Stimulated activated naive CD4-positive, alpha-beta T cell (primary cell): Measurements from ENCODE around the gene TBCC.
"Not testable (repeated sequence)": the region's sequence is repeated elsewhere in the genome, so short reads cannot be mapped to it uniquely, and the experiment has no call there.

Experiments
- DNase-seq, 6 experiments: peaks; one replicate each; lab custom pipeline; 2025; lab: John Stamatoyannopoulos, UW

The TBCC gene

DNA sequence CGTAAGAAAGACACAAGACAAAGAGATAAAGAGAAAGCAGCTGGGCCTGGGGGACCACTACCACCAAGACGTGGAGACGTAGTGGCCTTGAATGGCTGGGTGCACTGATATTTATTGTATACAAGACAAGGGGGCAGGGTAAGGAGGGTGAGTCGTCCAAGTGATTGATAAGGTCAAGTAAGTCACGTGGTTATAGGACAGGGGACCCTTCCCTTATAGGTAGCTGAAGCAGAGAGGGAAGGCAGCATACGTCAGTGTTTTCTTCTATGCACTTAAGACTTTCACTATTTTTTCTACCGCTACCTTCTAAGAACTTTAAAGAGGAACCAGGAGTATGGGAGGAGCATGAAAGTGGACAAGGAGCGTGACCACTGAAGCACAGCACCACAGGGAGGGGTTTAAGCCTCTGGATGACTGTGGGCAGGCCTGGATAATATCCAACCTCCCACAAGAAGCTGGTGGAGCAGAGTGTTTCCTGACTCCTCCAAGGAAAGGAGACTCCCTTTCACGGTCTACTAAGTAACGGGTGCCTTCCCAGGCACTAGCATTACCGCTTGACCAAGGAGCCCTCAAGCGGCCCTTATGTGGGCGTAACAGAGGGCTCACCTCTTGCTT, 11.9 kb downstream of the TBCC start:
- not testable (repeated sequence) for DNase-seq

DNA sequence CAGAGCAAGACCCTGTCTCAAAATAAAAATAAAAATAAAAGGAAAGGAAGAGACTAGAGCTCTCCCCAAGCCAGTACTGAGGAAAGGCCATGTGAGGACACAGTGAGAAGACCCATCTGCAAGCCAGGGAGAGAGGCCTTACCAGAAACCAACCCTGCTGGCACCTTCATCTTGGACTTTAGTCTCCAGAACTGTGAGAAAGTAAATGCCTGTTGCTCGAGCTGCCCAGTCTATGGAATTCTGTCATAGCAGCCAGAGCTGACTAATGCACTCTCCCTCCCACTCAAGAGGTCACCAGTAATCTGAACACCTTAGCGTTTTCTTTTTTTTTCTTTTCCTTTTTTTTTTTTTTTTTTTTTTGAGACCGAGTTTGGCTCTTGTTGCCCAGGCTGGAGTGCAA, 16.2 kb downstream of the TBCC start:
- no peak for DNase-seq

DNA sequence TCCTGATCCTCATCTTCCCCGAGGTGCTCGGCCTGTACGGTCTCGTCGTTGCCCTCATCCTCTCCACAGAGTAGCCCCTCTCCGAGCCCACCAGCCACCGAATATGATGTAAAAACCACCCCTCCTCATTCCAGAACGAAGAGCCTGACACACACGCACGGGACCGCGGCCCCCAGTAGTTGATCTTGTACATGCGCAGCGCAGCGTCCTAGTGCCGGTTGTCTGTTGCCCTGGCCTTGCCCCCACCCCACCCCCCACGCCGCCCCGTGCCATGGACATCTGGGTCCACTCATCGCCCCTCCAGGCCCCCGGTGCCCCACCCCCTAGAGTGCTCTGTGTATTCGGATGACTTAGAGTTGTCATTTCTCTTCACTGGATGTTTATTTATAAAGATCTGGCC, 18.3 kb downstream of the TBCC start:
- DNase-seq = no peak

DNA sequence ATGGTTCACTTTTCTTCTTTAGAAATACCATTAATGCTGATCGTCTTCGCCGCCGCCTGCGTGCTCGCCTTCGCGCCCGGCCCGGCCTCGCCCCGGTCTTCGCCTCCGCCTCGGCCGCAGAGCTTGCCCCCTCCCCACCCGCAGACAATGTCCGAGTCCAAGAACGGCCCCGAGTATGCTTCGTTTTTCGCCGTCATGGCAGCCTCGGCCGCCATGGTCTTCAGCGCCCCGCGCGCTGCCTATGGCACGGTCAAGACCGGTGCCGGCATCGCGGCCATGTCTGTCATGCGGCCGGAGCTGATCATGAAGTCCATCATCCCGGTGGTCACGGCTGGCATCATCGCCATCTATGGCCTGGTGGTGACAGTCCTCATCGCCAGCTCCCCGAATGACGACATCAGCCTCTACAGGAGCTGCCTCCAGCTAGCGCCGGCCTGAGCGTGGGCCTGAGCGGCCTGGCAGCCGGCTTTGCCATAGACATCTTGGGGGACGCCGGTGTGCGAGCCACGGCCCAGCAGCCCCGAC, 18.8 kb downstream of the TBCC start:
- DNase-seq = no peak

DNA sequence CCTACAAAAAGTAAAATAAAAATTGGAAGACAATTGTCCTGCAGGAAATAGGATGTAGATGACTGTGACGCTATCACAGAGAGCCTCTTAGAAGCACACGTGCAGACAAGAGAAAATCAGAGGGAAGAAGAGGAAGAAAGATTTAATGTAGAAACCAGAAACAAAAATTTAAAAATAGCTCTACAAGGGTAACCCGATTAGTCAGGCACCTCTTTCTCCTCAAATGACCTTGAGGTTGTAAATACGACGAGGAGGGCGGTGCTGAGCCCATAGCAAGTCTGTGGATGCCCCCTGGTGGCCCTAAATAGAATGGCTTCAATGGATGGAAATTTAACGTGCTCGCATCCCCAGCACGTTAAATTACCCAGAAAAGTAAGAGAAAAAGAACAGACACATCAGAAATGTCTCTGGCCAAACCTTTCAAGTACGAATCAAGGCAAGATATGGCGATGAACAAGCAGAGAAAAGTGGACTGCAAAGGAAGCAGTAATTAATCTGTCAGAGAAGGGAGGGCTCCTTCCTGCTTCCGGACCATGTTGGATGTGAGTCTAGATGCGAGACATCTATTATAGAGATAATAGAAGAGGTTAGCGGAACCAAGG, 19.3 kb downstream of the TBCC start:
- DNase-seq = peak; percentile 34 to 87 (median 71)

DNA sequence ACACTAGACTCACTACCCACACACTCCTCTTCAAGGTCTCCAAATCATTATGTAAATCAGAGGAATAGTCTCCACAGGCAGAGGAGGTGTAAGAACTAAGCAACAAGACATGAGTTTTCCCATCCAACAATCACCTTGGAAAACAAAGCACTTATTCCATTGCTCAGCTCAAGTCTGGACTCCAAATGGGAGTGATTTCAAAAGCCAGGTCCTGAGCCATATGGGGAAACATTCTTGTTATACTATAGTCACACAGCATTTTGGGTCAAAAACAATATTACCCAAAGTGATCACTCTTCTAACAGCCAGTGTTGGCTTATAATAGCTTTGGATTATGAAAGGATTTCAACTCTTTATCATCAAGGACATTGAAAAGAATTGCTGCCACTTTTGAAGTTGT, 19.9 kb downstream of the TBCC start:
- no peak for DNase-seq

DNA sequence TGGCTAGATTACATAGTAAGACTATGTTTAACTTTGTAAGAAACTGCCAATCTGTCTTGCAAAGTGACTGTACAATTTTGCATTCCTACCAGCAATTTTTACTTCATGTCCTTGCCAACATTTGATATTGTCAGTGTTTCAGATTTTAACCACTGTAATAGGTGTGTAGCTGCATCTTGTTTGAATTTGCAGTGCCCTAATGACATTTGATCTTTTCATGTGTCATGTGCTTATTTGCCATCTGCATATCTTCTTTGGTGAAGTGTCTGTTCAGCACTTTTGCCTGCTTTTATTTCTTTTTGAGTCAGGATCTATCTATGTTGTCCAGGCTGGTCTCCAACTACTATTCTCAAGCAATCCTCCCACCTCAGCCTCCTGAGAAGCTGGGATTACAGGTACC, 21.1 kb downstream of the TBCC start:
- DNase-seq = no peak

DNA sequence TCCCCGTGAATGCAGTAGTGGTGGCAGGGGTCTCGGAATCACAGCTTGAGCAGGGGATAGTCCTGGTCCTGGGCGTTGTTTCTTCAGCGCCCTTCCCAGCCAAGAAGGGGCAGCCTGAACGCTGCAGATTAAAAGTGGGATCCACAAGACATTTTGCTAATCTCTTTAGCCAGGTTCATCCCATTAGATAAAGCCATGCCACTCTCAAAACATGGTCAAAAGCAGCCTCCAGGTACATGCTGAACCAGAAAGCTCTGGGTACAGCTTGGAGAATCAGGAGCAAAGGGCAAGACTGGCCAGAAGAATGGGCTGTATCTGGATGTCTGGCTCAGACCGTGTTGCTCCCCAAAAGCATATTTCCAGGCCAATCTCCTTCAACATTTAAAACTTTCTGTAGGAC, 23.4 kb downstream of the TBCC start, which contains the start of gene PRPH2:
PRPH2 (minus strand) TSS at position 101 of the 400 bp plus-strand sequence. CDS start 263 bp downstream, outside the sequence.
- DNase-seq = no peak

DNA sequence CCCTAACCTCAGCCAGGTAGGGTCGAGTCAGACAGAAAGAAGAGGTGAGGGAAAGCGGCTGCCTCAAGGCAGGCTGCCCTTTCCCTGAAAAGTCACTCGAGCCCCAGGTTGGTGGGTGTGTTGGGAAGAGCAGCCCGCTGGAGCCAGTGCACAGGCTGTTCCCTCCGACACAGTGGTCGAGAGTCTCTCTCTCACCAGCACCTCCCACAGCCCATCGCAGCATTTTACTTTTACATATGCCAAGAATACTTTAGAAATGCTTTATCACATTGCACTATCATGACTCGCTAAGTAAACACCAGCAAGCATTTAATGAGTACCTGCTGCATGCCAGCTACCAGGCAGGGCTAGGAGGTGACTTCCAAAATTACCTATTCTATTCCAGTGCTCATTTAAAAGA, 25.2 kb downstream of the TBCC start:
- no peak for DNase-seq

DNA sequence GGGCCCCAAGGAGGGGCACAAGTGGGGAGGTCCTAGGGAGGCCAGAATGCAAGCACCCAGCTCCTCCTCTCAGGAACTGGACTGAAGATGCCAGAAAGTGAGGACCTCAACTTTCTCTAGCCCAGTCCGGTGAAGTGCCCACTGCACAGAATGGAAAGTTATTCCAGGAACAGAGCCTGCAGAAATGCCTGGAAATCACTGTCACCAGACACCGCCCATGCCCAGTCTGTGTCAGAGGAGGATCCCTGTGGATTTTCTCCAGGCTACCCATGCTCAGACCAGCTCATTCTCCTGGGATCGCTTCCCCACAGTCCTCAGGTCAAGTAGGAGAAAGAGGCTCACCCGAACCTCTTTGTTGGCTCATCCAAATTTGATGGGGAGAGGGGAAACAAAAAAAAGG, 30.0 kb downstream of the TBCC start:
- no peak for DNase-seq

DNA sequence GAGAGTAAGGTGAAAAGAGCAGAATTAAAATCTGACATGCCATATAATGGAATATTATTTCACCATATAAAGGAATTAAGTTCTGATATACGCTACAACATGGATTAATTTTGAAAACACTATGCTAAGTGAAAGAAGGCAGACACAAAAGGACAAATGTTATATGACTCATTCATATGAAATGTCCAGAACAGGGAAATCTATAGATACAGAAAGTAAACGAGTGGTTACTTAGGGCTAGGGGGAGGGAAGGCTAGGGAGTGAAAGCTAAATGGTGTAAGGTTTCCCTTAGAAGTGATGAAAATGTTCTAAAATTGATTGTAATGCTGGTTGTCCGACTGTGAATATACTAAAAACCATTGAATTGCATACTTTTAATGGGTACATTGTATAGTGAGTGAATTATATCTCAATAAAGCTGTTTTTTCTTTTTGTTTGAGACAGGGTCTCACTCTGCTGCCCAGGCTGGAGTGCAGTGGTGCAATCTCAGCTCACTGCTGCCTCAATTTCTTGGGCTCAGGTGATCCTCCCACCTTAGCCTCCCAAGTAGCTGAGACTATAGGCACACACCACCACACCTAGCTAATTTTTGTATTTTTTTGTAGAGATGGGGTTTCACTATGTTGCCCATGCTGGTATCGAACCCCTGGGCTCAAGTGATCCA, 31.7 kb downstream of the TBCC start:
- DNase-seq = no peak

DNA sequence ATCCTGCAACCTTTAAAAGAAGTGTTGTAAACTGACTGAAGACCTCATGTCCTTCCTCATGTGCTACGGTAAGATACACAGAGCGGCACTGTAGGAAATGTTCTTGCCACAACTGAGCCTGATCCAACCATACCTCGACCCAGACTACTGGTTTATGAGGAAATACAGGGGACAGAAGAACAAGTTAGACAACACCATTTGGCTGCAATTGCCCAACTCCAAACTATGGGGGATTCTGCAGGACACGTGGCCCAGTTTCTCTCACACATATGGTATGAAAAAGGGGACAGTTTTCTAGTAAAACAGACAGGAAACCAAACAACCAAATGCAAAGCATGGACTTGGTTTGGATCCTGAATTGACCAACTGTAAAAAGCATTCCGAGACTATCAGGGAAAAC, 34.0 kb downstream of the TBCC start:
- no peak for DNase-seq

DNA sequence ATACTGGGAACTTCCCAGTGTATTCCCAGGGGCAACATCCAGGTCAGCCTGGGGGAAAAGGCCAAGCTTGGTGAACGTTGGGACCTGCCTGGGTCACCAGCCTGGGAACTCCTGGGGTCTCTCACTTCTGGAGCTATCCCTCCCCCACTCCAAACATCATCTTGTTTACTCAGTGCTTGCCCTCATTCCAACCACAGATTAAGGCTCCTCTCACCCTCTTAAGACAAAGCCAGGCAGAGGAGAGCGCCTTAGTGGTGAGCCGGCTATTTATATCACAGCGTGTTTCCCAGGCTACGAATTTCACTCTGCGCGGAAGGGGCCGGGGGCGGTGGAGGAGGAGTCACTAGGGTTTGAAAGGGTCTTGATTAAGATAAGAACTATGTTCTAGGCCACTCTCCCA, 35.6 kb downstream of the TBCC start:
- DNase-seq = no peak

DNA sequence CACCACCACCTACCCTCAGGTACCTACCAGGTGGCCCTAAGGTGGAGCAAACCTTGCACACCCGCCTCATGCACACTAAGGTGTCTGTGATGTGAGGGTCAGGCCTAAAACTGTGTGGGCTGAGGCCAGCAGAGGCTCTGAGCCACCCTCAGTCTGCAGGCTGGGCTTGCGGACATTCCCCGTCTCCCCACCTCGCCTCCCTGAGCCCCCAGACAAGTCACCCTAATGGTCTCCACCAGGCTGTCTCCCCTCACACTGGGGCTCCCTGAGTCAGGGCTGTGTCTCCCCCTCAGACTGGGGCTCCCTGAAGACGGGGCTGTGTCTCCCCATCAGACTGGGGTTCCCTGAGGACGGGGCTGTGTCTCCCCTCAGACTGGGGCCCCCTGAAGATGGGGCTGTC, 36.0 kb downstream of the TBCC start:
- DNase-seq = no peak

DNA sequence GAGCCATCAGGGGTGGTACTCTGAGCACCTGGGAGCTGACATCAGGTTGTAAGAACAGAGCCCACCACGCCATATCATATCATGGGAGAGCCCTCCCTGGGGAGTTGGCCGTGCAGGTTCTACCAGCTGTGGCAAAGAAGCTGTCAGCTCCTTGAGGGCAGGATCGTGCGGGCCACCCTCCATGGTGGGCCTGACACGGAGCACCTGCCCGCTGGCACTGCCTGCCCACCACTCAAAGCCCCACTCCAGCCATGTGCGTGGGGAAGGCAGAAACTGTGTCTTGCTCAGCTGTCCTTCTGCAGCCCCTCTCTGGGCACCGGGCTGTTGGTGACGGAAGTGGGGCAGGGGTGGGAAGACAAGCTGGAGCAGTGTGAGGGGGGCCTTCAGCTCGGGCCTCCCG, 37.8 kb downstream of the TBCC start:
- no peak for DNase-seq

DNA sequence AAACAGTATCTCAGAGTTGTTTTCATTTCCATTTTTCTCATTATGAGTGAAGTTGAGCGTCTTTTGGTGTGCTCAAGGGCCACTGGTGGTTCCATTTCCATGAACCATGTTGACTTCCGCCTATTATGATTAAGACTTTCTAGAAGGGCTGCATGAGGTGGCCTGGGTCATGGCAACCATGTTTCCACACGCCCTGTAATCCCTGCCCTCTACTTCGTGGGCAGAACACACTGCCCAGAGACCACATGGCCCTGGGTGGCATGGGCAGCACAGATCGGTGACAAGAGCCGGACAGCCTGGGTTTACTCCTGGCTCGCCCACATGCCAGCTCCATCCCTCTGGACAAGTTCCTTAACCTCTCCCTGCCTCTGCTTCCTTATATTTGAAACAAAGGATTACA, 38.3 kb downstream of the TBCC start:
- DNase-seq = no peak

DNA sequence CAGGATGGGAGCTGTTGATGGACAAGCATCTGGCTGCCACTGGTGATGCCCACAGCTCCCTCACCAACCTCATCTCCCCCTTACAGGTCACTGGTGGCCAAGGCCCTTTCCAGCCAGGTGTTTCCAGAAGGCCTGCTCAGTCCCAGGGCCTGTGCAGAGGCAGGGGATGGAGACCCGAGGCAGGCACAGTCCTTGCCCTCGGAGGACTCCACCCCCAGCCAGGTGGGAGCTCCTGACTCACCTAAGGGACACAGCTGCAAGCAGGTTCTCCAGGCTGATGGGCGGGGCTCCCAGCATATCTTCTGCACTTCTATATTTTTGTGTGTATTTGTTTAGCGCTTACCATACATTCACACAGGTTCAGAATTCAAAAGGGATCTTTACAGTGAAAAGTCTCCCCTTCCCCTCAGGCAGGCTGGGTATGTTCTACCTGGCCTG, 40.9 kb downstream of the TBCC start:
- DNase-seq = no peak

DNA sequence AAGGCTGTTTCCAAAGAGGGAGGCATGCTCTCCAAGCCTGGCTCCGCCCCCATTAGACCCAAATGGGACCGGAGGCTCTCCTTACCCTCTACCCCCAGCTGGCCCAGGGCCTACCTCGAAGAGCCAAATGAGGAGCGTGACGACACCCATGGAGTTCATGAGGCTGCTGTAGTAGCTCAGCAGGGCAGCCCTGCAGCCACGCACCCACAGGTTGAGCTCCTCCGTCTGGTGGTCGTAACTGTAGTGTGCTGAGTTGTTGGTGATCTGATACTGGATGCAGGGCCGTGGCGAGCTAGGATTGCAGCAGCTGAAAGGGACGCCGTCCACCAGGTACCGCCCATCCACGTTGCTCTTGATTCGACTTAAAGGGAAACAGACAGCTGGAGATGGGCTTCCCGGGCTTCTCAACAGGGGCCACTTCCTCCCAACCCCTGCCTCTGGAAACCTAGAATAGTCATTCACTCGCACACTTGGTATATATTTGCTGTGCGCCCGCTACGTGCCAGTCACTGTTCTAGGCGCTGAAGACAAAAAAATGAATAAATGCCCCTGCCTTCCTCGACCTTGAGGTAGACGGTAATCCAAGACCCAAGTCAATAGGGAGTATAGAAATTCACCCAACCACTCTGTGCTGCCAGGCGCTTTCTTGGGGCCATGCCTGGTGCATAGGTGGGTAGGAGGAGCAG, 41.5 kb downstream of the TBCC start:
- no peak for DNase-seq

DNA sequence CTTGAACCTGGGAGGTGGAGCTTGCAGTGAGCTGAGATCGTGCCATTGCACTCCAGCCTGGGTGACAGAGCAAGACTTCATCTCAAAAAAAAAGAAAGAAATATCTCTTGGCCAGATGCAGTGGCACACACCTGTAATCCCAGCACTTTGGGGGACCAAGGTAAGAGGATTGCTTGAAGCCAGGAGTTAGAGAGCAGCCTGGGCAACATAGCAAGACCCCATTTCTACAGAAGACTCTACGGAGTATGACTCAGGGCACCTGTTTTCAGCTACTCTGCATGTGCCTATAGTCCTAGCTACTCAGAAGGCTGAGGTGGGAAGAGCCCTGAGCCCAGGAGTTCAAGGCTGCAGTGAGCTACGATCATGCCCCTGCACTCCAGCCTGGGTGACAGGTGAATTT, 43.1 kb downstream of the TBCC start:
- DNase-seq = not testable (repeated sequence)

DNA sequence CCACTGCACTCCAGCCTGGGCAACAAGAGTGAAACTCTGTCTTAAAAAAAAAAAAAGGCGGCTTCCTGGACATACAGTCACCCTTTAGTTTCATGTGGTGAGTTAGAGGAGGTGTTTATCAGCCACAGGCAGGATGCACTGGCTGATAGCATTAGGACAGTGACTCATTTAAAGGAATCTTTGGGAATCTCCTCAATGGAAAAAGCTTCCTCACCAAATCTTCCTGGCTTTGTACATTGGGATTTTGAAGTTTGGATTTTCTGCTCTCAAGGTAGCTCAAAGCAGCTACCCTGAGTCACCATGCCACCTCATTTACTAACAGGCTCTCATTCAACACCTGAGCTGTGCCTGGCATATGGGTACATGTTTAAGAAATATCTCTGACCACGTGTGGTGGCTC, 43.7 kb downstream of the TBCC start:
- DNase-seq = no peak

DNA sequence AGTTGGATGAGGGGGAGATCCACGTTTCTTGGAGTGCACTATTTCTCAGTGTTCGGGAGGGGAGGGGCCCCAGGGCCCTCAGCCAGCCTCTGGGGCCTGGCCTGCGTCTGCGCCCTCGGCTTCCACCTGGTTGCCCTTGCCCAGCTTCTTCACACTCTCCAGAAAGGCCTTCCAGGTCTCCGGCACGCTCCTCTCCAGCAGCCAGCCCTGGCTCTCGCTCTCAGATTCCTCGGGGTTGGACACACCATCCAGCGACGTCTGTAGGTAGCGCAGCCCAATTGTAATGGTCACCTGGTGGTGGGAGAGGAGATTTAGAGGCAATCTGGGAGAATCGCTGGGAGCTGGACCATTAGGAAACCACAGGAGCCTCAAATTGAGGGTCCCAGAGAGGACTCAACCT, 47.7 kb downstream of the TBCC start:
- DNase-seq = no peak

DNA sequence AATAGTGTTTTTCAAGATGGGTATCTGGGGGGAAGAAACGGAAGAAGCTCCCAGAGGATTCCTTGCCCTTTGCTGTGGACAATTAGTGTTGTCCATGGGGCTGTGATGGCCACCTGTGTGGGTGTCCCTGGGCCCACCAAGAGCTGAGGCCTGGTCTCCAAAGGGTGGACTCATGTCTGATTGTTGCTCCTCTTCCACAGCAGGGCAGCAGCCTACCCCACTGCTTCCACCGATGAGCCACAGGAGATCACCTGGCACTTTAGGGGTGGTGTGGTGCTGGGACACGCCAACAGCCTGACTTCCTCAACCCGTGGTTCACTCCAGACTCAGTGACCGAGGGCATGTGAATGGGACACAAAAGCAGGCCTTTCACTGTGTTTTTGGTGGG, 48.6 kb downstream of the TBCC start:
- DNase-seq = no peak
